Liver (tissue), 9 donors: ENCODE measurements around the gene PLCB4. TPM values are rescaled to one million over a fixed set of nuclear protein-coding genes. Genes with fewer than 3 reads are reported as not detected.

Experiments used
- DNase-seq: peaks from one replicate; pipeline ENCODE4 v3.0.0-alpha.2; 2017; ENCODE audit warnings: low spot score
- H3K27ac ChIP-seq, 2 donors: one replicate each; pipeline ENCODE4 v1.7.0; 2013; ENCODE audit warnings: inconsistent platforms in 2 of 2, low read length in 2 of 2, control low read depth in 1 of 2, low read depth in 1 of 2, mild to moderate bottlenecking in 1 of 2
- H3K27me3 ChIP-seq, 4 donors: one replicate each; pipeline versions ENCODE4 v1.6.1 to v1.7.0; 2013; ENCODE audit warnings: low read length in 3 of 4, inconsistent platforms in 1 of 4, mild to moderate bottlenecking in 1 of 4, moderate library complexity in 1 of 4; ENCODE audit not compliant: control insufficient read depth in 4 of 4, insufficient read depth in 4 of 4
- H3K36me3 ChIP-seq, 4 donors: one replicate each; pipeline versions ENCODE4 v1.6.1 to v1.7.0; 2013; ENCODE audit warnings: low read length in 3 of 4, mild to moderate bottlenecking in 3 of 4, low read depth in 1 of 4, moderate library complexity in 1 of 4; ENCODE audit not compliant: control insufficient read depth in 4 of 4, insufficient read depth in 3 of 4
- H3K4me1 ChIP-seq, 4 donors: one replicate each; pipeline versions ENCODE4 v1.6.1 to v1.7.0; 2013; ENCODE audit warnings: low read length in 3 of 4, mild to moderate bottlenecking in 3 of 4, moderate library complexity in 1 of 4; ENCODE audit not compliant: control insufficient read depth in 4 of 4, insufficient read depth in 4 of 4
- H3K4me3 ChIP-seq, 3 donors: one replicate each; pipeline versions ENCODE4 v1.6.1 to v1.7.0; 2013; ENCODE audit warnings: low read length in 3 of 3, control low read depth in 1 of 3, low read depth in 1 of 3, mild to moderate bottlenecking in 1 of 3
- H3K9ac ChIP-seq, 2 donors: one replicate each; pipeline ENCODE4 v1.7.0; 2013; ENCODE audit warnings: low read length in 2 of 2, mild to moderate bottlenecking in 2 of 2, moderate library complexity in 2 of 2, control low read depth in 1 of 2, low read depth in 1 of 2
- H3K9me3 ChIP-seq, 4 donors: one replicate each; pipeline versions ENCODE4 v1.6.1 to v1.7.0; 2013; ENCODE audit warnings: low read length in 3 of 4; ENCODE audit not compliant: control insufficient read depth in 4 of 4
- FOXA1 ChIP-seq: IDR thresholded peaks from 2 replicates; pipeline ENCODE4 v1.6.1; 2016; ENCODE audit warnings: antibody characterized with exemption
- FOXA2 ChIP-seq: IDR thresholded peaks from 2 replicates; pipeline ENCODE4 v1.6.1; 2016; ENCODE audit warnings: antibody characterized with exemption
- HNF4A ChIP-seq, 2 donors: conservative IDR thresholded peaks; 2 replicates each; pipeline ENCODE4 v1.6.1; 2016; ENCODE audit warnings: antibody characterized with exemption in 2 of 2, mild to moderate bottlenecking in 2 of 2
- HNF4G ChIP-seq: IDR thresholded peaks from 2 replicates; pipeline ENCODE4 v1.6.1; 2016; ENCODE audit warnings: antibody characterized with exemption
- NR2F2 ChIP-seq: IDR thresholded peaks from 2 replicates; pipeline ENCODE4 v1.6.1; 2016; ENCODE audit warnings: antibody characterized with exemption
- RAD21 ChIP-seq, 2 donors: IDR thresholded peaks; 2 replicates each; pipeline ENCODE4 v1.6.1; 2016; ENCODE audit warnings: antibody characterized with exemption in 2 of 2, mild to moderate bottlenecking in 2 of 2
- RXRA ChIP-seq, 2 donors: IDR thresholded peaks; 2 replicates each; pipeline ENCODE4 v1.6.1; 2017 to 2018; ENCODE audit warnings: antibody characterized with exemption in 2 of 2, mild to moderate bottlenecking in 1 of 2
- TAF1 ChIP-seq: conservative IDR thresholded peaks from 2 replicates; pipeline ENCODE4 v1.6.1; 2016; ENCODE audit warnings: antibody characterized with exemption, mild to moderate bottlenecking
- YY1 ChIP-seq: IDR thresholded peaks from 2 replicates; pipeline ENCODE4 v1.6.1; 2016; ENCODE audit warnings: antibody characterized with exemption, mild to moderate bottlenecking
- WGBS: extraction: QIAGEN DNeasy Blood & Tissue Kit; methylation state at CpG from one replicate; pipeline ENCODE4 v1.1.7; 2013; 5-methylcytosine and 5-hydroxymethylcytosine counted together
- polyA plus RNA-seq, 2 donors: library from polyadenylated mRNA; stranded (reverse) in 1 of 2; unstranded in 1 of 2; fragments of 200-250 nt in 1 of 2; fragments of >200 nt in 1 of 2; fragmentation: Nextera tagmentation in 1 of 2; extraction: Ambion mirVana in 1 of 2; gene quantifications; one replicate each; pipeline versions ENCODE4 v1.2.1 to v1.2.3, GENCODE V29; 2013 to 2015
- total RNA-seq, 2 donors: library from RNA; depleted of rRNA; stranded (reverse); fragments of >200 nt; gene quantifications; one replicate each; pipeline ENCODE4 v1.2.3, GENCODE V29; 2014
- TF ChIP-seq, protein P1 (sequence below): IDR thresholded peaks from 2 replicates; pipeline ENCODE4 v1.6.1; 2016; ENCODE audit warnings: antibody characterized with exemption, mild to moderate bottlenecking
- TF ChIP-seq, protein P2 (sequence below): IDR thresholded peaks from 2 replicates; pipeline ENCODE4 v1.6.1; 2016; ENCODE audit warnings: antibody characterized with exemption
- TF ChIP-seq, protein P3 (sequence below): IDR thresholded peaks from 2 replicates; pipeline ENCODE4 v1.6.1; 2016; ENCODE audit warnings: antibody characterized with exemption
- TF ChIP-seq, protein P4 (sequence below): IDR thresholded peaks from 2 replicates; pipeline ENCODE4 v1.6.1; 2016; ENCODE audit warnings: antibody characterized with exemption
- donor health status: healthy.
- donor health status: healthy.
- donor health status: healthy.
- donor health status: healthy.
- donor health status: healthy.

PLCB4 gene
- total and polyA plus RNA-seq, 4 donors = 0.14 to 0.67 (median 0.30) TPM

DNA sequence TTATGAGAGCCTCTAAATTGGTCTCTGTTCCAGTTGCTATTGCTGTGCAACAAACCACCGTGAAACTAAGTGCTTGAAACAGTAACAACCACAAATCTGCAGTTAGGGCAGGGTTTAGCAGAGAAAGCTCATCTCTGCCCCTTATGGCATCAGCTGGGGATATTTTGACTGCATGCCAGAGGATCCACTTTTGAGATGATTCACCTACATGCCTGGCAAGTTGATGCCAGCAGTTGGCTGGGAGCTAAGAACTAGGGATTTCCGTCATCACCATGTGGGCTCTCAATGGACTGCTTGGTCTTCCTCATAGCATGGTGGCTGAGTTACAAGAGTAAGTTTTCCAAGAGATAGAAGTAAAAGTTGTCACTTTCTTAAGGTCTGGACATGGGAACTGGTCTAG is 35.1 kb downstream of the PLCB4 start (continued):
- TF ChIP-seq, protein P1, sequence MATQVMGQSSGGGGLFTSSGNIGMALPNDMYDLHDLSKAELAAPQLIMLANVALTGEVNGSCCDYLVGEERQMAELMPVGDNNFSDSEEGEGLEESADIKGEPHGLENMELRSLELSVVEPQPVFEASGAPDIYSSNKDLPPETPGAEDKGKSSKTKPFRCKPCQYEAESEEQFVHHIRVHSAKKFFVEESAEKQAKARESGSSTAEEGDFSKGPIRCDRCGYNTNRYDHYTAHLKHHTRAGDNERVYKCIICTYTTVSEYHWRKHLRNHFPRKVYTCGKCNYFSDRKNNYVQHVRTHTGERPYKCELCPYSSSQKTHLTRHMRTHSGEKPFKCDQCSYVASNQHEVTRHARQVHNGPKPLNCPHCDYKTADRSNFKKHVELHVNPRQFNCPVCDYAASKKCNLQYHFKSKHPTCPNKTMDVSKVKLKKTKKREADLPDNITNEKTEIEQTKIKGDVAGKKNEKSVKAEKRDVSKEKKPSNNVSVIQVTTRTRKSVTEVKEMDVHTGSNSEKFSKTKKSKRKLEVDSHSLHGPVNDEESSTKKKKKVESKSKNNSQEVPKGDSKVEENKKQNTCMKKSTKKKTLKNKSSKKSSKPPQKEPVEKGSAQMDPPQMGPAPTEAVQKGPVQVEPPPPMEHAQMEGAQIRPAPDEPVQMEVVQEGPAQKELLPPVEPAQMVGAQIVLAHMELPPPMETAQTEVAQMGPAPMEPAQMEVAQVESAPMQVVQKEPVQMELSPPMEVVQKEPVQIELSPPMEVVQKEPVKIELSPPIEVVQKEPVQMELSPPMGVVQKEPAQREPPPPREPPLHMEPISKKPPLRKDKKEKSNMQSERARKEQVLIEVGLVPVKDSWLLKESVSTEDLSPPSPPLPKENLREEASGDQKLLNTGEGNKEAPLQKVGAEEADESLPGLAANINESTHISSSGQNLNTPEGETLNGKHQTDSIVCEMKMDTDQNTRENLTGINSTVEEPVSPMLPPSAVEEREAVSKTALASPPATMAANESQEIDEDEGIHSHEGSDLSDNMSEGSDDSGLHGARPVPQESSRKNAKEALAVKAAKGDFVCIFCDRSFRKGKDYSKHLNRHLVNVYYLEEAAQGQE = no peak
- TF ChIP-seq, protein P2, sequence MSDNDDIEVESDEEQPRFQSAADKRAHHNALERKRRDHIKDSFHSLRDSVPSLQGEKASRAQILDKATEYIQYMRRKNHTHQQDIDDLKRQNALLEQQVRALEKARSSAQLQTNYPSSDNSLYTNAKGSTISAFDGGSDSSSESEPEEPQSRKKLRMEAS = no peak
- TF ChIP-seq FOXA1 (no peak), HNF4A (conservative IDR thresholded peaks at IDR 0.05) (no peak)
- TF ChIP-seq, protein P3, sequence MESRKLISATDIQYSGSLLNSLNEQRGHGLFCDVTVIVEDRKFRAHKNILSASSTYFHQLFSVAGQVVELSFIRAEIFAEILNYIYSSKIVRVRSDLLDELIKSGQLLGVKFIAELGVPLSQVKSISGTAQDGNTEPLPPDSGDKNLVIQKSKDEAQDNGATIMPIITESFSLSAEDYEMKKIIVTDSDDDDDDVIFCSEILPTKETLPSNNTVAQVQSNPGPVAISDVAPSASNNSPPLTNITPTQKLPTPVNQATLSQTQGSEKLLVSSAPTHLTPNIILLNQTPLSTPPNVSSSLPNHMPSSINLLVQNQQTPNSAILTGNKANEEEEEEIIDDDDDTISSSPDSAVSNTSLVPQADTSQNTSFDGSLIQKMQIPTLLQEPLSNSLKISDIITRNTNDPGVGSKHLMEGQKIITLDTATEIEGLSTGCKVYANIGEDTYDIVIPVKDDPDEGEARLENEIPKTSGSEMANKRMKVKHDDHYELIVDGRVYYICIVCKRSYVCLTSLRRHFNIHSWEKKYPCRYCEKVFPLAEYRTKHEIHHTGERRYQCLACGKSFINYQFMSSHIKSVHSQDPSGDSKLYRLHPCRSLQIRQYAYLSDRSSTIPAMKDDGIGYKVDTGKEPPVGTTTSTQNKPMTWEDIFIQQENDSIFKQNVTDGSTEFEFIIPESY = no peak

DNA sequence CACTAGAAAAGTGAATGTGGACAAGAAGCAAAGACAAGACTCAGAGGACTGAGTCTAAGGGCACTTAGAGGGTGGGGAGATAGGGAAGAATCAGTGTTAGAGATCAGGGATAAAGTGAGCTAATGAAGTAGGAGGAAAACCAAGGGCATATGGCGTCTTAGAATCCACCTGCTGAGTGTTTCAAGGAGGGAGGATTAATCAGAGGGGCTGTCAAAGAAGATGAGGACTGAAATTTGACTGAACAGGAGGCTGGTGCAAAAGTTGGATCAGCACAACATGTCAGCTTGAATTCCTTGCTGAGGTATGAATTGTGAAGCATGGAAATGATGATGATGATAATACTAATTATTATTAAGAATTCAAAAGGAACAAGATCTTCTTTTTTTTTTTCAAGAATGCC is 39.4 kb downstream of the PLCB4 start:
- Histone ChIP-seq H3K27ac (no peak overlapping the region), H3K9ac (no peak overlapping the region), H3K4me1 (no peaks in the 10 kb centered on the region), H3K4me3 (no peak overlapping the region), H3K9me3 (peaks cover 0 to 4% (median under 1%) of the 10 kb centered on the region in 4 donors), H3K36me3 (no peaks in the 10 kb centered on the region), H3K27me3 (peaks cover 0 to 4% (median 0%) of the 10 kb centered on the region in 4 donors)
- 54% methylated on average over 1 of the region's 1 CpG for WGBS
- TF ChIP-seq RAD21 (IDR thresholded peaks at IDR 0.05) = no peak
- TF ChIP-seq HNF4G = no peak
- TF ChIP-seq, protein P2 = no peak
- TF ChIP-seq RXRA (IDR thresholded peaks at IDR 0.05) = no peak
- TF ChIP-seq HNF4A (conservative IDR thresholded peaks at IDR 0.05) = no peak
- no peak for TF ChIP-seq NR2F2
- TF ChIP-seq TAF1 = no peak
- DNase-seq = no peak

DNA sequence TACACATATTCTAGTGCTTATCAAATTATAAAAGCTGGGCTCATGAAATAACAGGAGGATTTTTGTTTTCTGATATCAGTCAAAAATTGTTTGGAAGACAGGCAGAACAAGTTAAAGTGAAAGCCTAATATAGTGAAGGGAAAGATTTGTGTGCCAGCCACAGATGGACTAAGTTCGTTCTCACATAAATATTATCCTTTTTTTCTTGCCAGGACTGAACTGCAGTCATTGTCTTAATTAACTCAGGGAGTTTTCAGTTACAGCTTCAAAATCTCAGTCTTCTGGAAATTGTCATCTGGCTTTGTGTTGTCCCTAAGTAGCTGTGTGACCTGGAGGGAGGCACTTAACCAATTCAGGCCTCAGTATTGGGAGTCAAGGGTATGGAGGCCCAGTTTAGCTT is 40.7 kb downstream of the PLCB4 start:
- whole genome bisulfite sequencing = 72% methylated on average over 1 of the region's 1 CpG
- no peak overlapping the region for H3K4me3 ChIP-seq
- no peaks in the 10 kb centered on the region for H3K9me3 ChIP-seq
- H3K4me1 ChIP-seq = no peaks in the 10 kb centered on the region
- H3K9ac ChIP-seq = no peak overlapping the region
- TF ChIP-seq, protein P1 = no peak
- TF ChIP-seq, protein P3 = no peak
- TF ChIP-seq YY1 = no peak
- TF ChIP-seq FOXA2 = no peak
- TF ChIP-seq, protein P4, sequence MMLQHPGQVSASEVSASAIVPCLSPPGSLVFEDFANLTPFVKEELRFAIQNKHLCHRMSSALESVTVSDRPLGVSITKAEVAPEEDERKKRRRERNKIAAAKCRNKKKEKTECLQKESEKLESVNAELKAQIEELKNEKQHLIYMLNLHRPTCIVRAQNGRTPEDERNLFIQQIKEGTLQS = no peak
- no peak for TF ChIP-seq HNF4A (conservative IDR thresholded peaks at IDR 0.05)
- TF ChIP-seq RXRA (IDR thresholded peaks at IDR 0.05) = no peak
- TF ChIP-seq HNF4G = no peak
- H3K36me3 ChIP-seq = no peaks in the 10 kb centered on the region
- DNase-seq = no peak
- H3K27me3 ChIP-seq = peaks cover 0 to 4% (median 0%) of the 10 kb centered on the region in 4 donors
- no peak overlapping the region for H3K27ac ChIP-seq
